GM12878 (cell line): ENCODE data around the gene NEMF. TPM values are rescaled to one million over a fixed set of nuclear protein-coding genes. Genes with fewer than 3 reads are reported as not detected.

Experiments
- CBFB ChIP-seq: IDR thresholded peaks from 2 replicates; pipeline ENCODE4 v1.6.1; 2016; ENCODE audit warnings: antibody characterized with exemption, low read depth
- CREM ChIP-seq: IDR thresholded peaks from 2 replicates; pipeline ENCODE4 v1.6.1; 2014; ENCODE audit warnings: antibody characterized with exemption, low read depth
- GATAD2B ChIP-seq: fragments of 450-650 bp; conservative IDR thresholded peaks from 2 replicates; pipeline ENCODE4 v1.6.1; 2017; ENCODE audit warnings: low read depth, mild to moderate bottlenecking, moderate library complexity
- IKZF1 ChIP-seq: fragments of 450-650 bp; conservative IDR thresholded peaks from 2 replicates; pipeline ENCODE4 v1.6.1; 2017; ENCODE audit warnings: antibody characterized with exemption, mild to moderate bottlenecking
- IKZF2 ChIP-seq, 2 experiments: fragments of 450-650 bp; IDR thresholded peaks; 2 replicates each; pipeline ENCODE4 v1.6.1; 2017; ENCODE audit warnings: mild to moderate bottlenecking in 2 of 2, moderate library complexity in 2 of 2
- NBN ChIP-seq: fragments of 450-650 bp; IDR thresholded peaks from 2 replicates; pipeline ENCODE4 v1.6.1; 2016
- POLR2AphosphoS2 ChIP-seq: IDR thresholded peaks from 2 replicates; pipeline ENCODE4 v1.6.1; 2011; ENCODE audit warnings: low read depth, mild to moderate bottlenecking, low read length, improper control_type of control experiment, moderate library complexity
- RB1 ChIP-seq: fragments of 450-650 bp; formaldehyde crosslinking; IDR thresholded peaks from 2 replicates; pipeline ENCODE4 v1.6.1; 2017; ENCODE audit warnings: mild to moderate bottlenecking, borderline replicate concordance
- RFX5 ChIP-seq: IDR thresholded peaks from 2 replicates; pipeline ENCODE4 v1.6.1; 2011; ENCODE audit warnings: low read depth, low read length, improper control_type of control experiment
- TAF1 ChIP-seq: IDR thresholded peaks from 2 replicates; pipeline ENCODE4 v1.6.1; 2011; ENCODE audit warnings: mild to moderate bottlenecking, low read depth, low read length, borderline replicate concordance
- YY1 ChIP-seq: IDR thresholded peaks from 2 replicates; pipeline ENCODE4 v1.6.1; 2011; ENCODE audit warnings: low read depth, mild to moderate bottlenecking, low read length
- ZNF24 ChIP-seq: fragments of 450-650 bp; IDR thresholded peaks from 2 replicates; pipeline ENCODE4 v1.6.1; 2017; ENCODE audit warnings: antibody characterized with exemption, mild to moderate bottlenecking
- polyA plus RNA-seq, 11 experiments: library from polyadenylated mRNA; depleted of rRNA in 4 of 11; unstranded in 6 of 11; stranded (reverse) in 5 of 11; fragments of >200 nt; fragmentation: Nextera tagmentation in 4 of 11; fragmentation: Illumina TruSeq in 1 of 11; extraction: Ambion mirVana in 4 of 11; extraction: Trizol in 1 of 11; gene quantifications; 1 replicate in 1 of 11; 2 replicates in 10 of 11; pipeline versions ENCODE4 v1.2.1 to v1.2.3, GENCODE V29; 2011 to 2016; ENCODE audit warnings: inconsistent platforms in 2 of 11, missing spikeins in 2 of 11, low read depth in 1 of 11
- total RNA-seq, 4 experiments: library from RNA; depleted of rRNA in 3 of 4; stranded (reverse); fragments of >200 nt in 3 of 4; fragmentation: Illumina TruSeq in 1 of 4; extraction: Trizol in 1 of 4; gene quantifications; 2 replicates each; pipeline versions ENCODE4 v1.2.1 to v1.2.3, GENCODE V29; 2013 to 2021
- TF ChIP-seq, protein P1 (sequence below): IDR thresholded peaks from 2 replicates; pipeline ENCODE4 v1.6.1; 2012; ENCODE audit warnings: mild to moderate bottlenecking, low read depth, low read length
- TF ChIP-seq, protein P2 (sequence below): fragments of 450-650 bp; IDR thresholded peaks from 2 replicates; pipeline ENCODE4 v1.6.1; 2017; ENCODE audit warnings: mild to moderate bottlenecking, moderate library complexity

NEMF gene
- total and polyA plus RNA-seq, 10 of the 15 experiments (the other 5 are each of a cell fraction or from before 2014, with no cell fraction given): 31.5 to 80.1 (median 61.1) TPM

DNA sequence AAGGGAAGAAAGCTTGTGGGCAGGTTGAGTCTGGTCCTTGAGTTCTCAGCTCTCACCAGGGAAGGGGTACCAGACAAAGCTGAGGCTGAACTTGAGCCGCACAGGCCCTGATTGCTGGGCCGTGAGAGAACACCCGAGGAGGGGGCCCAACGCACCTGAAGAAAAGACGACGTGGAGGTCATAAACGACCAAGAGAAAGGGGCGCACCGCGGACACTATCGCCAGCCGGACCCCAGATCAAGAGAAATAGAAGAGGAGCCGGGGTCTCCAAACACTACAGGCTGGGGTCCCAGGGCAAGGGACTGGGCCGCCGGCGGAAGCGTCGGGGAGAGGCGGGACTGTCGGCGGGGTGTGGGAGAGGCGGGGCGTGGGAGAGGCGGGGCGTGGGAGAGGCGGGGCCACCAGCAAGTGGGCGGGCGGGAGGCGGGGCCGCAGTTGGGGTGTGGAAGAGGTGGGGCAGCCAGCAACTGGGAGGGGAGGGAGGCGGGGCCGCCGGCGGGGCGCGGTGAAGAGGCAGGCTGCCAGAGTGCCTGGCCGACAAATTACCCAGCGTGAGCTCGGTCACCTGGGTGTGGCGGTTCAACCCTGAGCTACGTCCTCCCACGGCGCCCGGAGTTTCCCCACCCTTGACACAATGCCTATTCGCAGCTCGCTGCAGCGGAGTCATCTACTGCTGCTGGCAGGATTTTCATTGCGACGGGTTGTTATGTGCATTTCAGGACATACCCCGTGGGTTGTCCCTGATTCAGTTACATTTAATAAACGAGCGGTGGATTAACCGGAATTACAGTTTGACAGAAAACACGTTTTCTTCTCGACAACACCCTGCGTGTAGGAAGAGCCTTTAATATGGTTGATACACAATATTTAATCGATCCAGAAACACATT, 15.5 kb upstream of the NEMF start (continued):
- TF ChIP-seq, protein P1, sequence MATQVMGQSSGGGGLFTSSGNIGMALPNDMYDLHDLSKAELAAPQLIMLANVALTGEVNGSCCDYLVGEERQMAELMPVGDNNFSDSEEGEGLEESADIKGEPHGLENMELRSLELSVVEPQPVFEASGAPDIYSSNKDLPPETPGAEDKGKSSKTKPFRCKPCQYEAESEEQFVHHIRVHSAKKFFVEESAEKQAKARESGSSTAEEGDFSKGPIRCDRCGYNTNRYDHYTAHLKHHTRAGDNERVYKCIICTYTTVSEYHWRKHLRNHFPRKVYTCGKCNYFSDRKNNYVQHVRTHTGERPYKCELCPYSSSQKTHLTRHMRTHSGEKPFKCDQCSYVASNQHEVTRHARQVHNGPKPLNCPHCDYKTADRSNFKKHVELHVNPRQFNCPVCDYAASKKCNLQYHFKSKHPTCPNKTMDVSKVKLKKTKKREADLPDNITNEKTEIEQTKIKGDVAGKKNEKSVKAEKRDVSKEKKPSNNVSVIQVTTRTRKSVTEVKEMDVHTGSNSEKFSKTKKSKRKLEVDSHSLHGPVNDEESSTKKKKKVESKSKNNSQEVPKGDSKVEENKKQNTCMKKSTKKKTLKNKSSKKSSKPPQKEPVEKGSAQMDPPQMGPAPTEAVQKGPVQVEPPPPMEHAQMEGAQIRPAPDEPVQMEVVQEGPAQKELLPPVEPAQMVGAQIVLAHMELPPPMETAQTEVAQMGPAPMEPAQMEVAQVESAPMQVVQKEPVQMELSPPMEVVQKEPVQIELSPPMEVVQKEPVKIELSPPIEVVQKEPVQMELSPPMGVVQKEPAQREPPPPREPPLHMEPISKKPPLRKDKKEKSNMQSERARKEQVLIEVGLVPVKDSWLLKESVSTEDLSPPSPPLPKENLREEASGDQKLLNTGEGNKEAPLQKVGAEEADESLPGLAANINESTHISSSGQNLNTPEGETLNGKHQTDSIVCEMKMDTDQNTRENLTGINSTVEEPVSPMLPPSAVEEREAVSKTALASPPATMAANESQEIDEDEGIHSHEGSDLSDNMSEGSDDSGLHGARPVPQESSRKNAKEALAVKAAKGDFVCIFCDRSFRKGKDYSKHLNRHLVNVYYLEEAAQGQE: 0 out of 2 replicates have a peak, but pooled peaks have one; percentile 30
- TF ChIP-seq, protein P2, sequence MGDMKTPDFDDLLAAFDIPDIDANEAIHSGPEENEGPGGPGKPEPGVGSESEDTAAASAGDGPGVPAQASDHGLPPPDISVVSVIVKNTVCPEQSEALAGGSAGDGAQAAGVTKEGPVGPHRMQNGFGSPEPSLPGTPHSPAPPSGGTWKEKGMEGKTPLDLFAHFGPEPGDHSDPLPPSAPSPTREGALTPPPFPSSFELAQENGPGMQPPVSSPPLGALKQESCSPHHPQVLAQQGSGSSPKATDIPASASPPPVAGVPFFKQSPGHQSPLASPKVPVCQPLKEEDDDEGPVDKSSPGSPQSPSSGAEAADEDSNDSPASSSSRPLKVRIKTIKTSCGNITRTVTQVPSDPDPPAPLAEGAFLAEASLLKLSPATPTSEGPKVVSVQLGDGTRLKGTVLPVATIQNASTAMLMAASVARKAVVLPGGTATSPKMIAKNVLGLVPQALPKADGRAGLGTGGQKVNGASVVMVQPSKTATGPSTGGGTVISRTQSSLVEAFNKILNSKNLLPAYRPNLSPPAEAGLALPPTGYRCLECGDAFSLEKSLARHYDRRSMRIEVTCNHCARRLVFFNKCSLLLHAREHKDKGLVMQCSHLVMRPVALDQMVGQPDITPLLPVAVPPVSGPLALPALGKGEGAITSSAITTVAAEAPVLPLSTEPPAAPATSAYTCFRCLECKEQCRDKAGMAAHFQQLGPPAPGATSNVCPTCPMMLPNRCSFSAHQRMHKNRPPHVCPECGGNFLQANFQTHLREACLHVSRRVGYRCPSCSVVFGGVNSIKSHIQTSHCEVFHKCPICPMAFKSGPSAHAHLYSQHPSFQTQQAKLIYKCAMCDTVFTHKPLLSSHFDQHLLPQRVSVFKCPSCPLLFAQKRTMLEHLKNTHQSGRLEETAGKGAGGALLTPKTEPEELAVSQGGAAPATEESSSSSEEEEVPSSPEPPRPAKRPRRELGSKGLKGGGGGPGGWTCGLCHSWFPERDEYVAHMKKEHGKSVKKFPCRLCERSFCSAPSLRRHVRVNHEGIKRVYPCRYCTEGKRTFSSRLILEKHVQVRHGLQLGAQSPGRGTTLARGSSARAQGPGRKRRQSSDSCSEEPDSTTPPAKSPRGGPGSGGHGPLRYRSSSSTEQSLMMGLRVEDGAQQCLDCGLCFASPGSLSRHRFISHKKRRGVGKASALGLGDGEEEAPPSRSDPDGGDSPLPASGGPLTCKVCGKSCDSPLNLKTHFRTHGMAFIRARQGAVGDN: peak; percentile 70
- peak; percentile 66 for TF ChIP-seq CREM
- TF ChIP-seq IKZF1: peak; percentile 28; the same call in 1 of the 2 replicates
- TF ChIP-seq YY1: no peak
- 0 out of 2 replicates have a peak, but pooled peaks have one; percentile 28 for TF ChIP-seq GATAD2B
- TF ChIP-seq POLR2AphosphoS2: peak; percentile 80; the same call in 1 of the 2 replicates
- TF ChIP-seq RFX5: peak; percentile 67; the same call in 1 of the 2 replicates
- TF ChIP-seq CBFB: peak; percentile 69
- peak; percentile 38 to 45; a peak in 1 of 4 replicates for TF ChIP-seq IKZF2 (IDR thresholded peaks at IDR 0.05)
- peak; percentile 81 for TF ChIP-seq TAF1
- peak; percentile 71 for TF ChIP-seq NBN
- TF ChIP-seq ZNF24: 0 out of 2 replicates have a peak, but pooled peaks have one; percentile 5
- peak; percentile 65; the same call in 1 of the 2 replicates for TF ChIP-seq RB1
